Left lobe of liver (tissue), 2 donors: ENCODE measurements around the gene BHMT. TPM values are rescaled to one million over a fixed set of nuclear protein-coding genes. Genes with fewer than 3 reads are reported as not detected.

ENCODE experiments used
- ATAC-seq: fragments of 200-7000 bp; cut with Tn5 transposase; one replicate; pipeline ENCODE4 v1.9.1; 2020; ENCODE audit warnings: mild to moderate bottlenecking, moderate library complexity
- DNase-seq: peaks from one replicate; pipeline ENCODE4 v3.0.0-alpha.2; 2020; ENCODE audit warnings: low spot score
- total RNA-seq: library from RNA; stranded (reverse); gene quantifications from one replicate; pipeline ENCODE4 v1.2.1, GENCODE V29; 2021
- donor health status: DM: no; HTN: no; CAD: no; lungs with moderate emphysema.
- donor health status: DM: no; HTN: yes; CAD: no.

The BHMT gene
- 957 TPM for total RNA-seq

DNA sequence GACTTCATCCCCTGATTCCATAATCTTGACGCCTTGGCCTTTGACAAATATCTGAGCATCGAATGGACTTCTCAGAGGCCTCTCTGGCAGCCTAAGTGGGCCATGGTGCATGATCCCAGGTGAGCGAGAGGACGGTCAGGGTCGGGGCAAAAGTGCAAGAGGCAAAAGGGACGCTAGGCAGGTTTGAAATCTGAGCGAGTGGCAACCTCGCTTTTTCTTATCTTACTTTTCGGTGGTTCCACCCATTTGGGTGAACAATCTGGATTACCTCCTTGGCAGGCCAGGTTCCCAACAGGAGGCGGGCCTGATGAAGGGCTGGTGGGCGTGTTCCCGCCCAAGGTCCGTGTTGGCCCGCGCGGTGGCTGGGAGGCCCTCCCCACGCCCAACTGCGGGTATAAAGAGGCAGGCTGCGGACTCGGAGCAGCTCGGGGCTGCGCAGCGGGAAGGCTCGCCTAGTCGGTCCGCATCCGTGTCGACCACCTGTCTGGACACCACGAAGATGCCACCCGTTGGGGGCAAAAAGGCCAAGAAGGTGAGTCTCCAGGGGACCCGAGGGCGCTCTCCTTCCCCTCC lies at the start of gene BHMT:
BHMT (plus strand) TSS at position 423 of the 573 bp plus-strand sequence; CDS start at position 500, 77 bp downstream.
- peak; percentile 74 for ATAC-seq
- DNase-seq = peak; percentile 97

DNA sequence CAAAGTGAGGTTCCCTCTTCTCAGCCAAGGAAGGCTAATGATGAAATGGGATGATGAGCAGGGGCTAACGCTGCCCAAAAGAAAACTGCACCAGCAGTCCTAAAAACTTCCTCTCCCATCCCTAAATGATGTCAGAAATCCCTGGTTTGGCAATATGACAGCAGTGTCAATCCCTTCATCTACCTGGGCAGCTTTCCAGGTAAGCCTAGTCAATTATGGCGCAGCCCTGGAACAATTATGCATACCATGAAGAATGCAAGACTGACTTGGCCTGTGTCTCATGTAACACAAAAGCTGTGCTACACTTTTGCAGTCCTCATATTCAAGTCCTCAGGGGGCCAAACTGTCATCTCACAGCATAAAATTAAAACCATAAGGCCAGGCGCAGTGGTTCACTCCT lies 49.2 kb upstream of the BHMT start:
- no peak for DNase-seq
- peak; percentile 27 for ATAC-seq

DNA sequence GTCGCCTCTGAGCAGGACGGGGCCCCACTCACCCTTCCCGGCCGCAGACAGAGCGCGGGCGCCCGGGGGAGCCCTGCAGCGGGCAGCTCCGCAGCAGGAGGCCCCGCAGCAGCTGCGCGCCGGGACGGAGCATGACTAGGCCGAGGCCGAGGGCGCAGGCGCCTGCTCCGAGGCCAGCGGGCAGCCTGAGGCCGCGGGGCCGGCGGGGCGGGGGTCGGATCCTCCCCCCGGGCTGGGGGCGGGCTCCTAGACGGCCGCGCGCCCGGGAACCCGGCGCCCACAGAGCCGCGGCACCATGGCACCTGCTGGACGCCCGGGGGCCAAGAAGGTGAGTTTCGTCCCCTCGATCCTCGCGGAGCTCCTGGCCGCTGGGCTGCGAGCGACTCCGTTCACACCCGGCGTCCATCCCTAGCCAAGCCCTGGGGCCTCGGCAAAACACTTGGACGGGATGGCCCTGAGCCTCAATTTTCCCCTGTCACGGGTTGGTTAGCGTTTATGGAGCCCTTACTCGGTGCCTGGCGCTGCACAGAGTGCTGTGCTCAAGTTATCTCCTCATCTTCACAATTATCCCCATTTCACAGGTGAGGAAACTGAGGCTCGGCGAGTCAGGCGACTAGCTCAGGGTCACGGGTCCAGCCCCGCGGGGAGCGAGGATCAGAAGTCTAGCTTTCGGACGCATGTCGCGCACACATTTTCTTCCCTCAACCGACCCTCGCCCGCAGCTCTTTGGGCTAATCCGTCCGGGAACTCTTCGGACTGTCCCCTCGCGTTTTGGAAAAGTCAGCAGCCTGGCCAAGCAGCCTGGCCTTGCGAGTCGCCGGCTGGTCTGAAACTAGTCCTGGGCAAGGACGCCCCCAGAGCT lies 41.9 kb upstream of the BHMT start, which contains the start of the genes BHMT2 and DMGDH:
BHMT2 (plus strand) TSS at position 280 of the 862 bp plus-strand sequence; CDS start at position 296, 16 bp downstream.
DMGDH (minus strand) TSS at position 187 of the 862 bp plus-strand sequence; CDS start at position 133, 54 bp downstream.
- ATAC-seq = peak; percentile 88
- peak; percentile 83 for DNase-seq

- DNase-seq (peak; percentile 77), ATAC-seq (peak; percentile 57)
These were observed 41.3 kb upstream of the BHMT start for GRCh38 chr5:79070350-79070667.

- ATAC-seq (no peak), DNase-seq (no peak)
These were observed 37.0 kb upstream of the BHMT start for GRCh38 chr5:79074641-79075040.

GRCh38 chr5:79075646-79076426 lies 35.8 kb upstream of the BHMT start:
- DNase-seq (peak; percentile 75), ATAC-seq (peak; percentile 69)

- no peak for DNase-seq
- no peak for ATAC-seq
These were observed 34.8 kb upstream of the BHMT start for GRCh38 chr5:79076819-79077218.

DNA sequence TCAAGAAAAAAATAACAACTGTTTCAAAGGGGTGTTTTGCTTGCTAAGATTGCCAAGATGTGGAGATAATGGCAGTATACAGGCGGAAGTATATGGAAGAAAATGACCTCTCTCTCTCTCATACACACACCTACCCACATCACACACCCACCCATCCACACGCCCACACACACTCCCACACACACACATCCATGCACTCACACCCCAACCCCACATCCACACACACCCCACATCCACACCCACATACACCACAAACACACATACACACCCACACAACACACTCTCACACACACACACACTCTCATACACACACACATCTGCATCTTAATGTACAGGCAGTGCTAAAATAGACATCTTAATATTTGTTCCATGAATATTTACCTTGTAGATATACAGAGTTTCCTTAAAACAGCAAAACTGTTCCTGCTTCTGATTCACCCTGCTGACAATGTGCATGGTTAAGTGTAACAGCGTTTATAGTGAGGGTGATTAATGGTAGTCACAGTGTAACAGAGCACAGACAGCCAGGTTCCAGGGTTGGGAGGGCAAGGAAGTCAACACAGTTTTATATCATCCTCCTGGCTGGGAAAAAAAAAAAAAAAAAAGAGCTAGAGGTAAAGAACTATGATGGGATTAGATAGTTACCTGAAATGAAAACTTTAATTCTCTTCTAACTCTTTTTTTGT lies 33.8 kb upstream of the BHMT start:
- DNase-seq (no peak), ATAC-seq (no peak)

DNA sequence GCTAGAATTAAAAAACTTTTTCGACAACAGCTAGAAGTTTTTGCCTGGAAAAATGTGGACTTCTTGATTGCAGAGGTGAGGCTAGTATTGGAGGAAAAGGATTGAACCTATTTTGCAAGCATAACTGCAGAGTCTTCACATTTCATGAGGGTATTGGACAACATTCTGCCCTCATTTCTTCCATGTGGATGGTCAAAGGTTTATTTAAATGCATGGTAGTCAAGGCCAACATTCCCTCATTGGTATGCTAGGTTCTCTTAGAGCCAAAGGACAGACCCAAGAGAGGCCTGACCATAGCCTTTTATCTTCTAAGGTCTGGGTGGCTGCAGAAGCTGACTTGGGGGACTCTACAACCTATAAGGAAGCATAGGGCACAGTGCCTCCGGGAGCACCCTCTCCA lies 30.8 kb upstream of the BHMT start:
- peak; percentile 41 for ATAC-seq
- no peak for DNase-seq

DNA sequence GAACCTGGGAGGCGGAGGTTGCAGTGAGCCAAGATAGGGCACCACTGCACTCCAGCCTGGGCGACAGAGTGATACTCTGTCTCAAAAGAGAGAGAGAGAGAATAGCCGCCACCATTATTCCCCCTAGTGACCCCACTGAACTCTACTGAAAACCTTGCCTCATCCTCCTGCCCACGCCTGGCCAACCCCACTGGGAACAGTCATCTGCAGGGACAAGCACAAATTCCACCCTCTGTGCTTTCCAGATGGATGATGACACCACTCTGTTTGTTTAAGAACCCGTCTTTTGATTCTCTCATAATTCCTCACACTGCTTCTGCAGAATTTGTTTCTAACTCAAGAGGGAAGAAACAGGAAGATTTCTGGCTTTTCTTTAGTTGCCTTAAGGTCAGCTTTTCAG lies 29.8 kb upstream of the BHMT start:
- DNase-seq (peak; percentile 90), ATAC-seq (peak; percentile 83)

GRCh38 chr5:79086116-79086515 lies 25.5 kb upstream of the BHMT start:
- ATAC-seq (no peak), DNase-seq (no peak)

GRCh38 chr5:79088507-79088906 lies 23.1 kb upstream of the BHMT start:
- ATAC-seq (peak; percentile 4), DNase-seq (no peak)

- ATAC-seq (peak; percentile 66), DNase-seq (no peak)
These were observed 20.5 kb upstream of the BHMT start for GRCh38 chr5:79091064-79091463.

- DNase-seq = peak; percentile 86
- ATAC-seq = peak; percentile 83
These were observed 17.8 kb upstream of the BHMT start for GRCh38 chr5:79093762-79094161.

DNA sequence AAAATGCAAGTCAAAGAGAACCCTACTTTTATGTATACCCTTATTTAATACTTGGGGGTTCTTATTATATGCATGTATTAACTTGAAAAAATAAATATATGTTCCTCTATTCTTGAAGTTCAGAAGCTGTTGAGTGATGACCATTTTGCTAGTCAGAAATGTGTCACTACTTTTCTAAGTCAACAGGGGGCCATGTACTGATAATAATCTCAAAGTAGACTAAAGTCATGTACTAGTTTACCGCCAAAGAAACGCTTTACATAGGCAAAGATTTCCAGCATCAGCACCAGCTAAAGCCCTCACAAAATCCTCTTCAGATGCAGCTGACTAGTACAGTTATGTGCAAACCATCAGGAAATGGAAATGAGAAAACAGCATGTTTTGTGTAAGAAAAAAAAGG lies 5.7 kb upstream of the BHMT start:
- DNase-seq = no peak
- ATAC-seq = no peak

DNA sequence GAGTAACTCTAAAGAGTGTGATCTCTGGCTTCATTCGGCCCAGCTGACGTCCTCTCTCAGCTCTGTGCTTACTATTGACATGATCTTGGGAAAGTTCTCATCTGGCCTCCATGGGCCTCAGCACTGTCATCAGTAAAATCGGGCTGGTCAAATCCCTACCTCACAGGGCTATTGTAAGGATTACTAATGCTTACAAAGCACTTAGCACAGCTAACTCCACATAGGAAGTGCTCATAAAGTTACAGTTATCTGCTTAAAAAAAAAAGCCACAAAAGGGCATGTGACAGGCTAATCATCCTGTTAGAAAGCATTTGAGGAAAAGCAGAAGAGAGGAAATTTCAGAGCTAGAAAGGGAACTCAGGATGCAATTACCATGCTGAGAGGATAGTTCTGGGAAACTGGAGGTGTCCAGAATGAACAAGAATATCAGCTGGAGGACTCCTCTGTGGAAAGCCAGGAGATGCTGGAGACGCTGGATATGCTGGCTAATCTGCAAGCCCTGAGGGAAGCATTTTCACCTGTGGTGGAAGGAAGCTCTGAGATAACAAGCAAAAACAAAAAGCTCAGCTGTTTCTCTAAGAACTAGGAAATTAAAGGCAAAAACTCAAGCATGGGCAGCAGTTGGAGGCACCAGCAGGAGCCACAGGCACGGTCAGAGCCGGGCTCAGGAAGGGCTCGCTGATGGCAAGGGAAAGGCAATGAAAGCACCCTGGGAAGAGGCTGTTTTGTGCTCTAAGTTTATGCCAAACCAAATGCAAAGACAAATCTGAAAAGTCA lies 4.4 kb upstream of the BHMT start:
- no peak for DNase-seq
- no peak for ATAC-seq

- ATAC-seq = no peak
- no peak for DNase-seq
These were observed 3.5 kb upstream of the BHMT start for GRCh38 chr5:79108086-79108485.

- DNase-seq = peak; percentile 70
- ATAC-seq = peak; percentile 3
These were observed 2.8 kb upstream of the BHMT start for GRCh38 chr5:79108792-79109191.

DNA sequence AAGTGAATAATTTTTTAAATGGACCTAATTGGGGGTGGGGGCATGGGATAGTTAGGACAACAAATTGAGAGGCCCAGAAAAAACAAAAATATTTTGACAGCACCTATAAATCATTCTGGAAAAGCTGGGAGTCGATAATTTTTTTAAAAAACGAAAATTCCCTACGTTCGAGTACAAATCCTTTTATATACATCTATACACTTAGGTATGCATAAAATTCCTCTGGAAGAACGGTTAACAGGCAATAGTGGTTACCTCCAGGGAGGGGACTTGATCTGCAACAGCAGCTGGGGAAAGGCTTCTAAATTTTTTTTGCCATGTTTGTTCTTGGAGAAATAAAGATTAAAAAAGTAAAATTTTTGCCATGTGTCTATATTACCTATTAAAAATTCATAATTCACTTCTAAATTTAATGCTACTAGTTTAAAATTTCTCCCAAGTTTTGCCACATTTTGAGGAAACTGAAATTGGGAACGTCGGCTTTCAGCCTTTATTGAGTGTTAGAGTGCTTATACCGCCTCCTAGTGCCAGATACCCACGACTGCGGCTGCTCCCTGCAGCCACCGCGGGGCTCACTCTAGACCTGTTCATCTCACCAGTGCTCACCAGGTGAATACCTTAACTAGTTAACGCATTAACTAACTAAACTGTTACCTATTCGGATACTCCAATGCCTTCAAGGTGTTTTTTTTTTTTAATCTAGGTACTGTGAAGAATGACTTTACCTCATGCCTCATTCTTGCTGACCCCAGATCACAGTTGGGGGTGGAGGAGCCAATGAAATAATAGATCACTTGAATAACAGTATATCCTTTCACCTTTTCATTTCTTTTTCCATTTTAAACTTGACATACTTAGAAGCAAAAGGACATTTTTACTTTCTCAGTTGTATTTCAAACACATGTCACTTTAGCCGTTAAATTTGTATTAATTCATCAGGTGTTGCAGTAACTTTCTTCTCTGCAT lies 1.8 kb upstream of the BHMT start:
- ATAC-seq (peak; percentile 45), DNase-seq (peak; percentile 76)
